Skeletal muscle satellite cell (primary cell): ENCODE results near the gene ACTG1.

Source experiments
- H3K27me3 ChIP-seq: 2 replicates; pipeline ENCODE4 v1.7.0; 2013; ENCODE audit warnings: low read length; ENCODE audit not compliant: control insufficient read depth, insufficient read depth
- H3K36me3 ChIP-seq: 2 replicates; pipeline ENCODE4 v1.7.0; 2013; ENCODE audit warnings: mild to moderate bottlenecking, control low read depth, low read length; ENCODE audit not compliant: insufficient read depth
- H3K4me1 ChIP-seq: 2 replicates; pipeline ENCODE4 v1.7.0; 2013; ENCODE audit warnings: low read length; ENCODE audit not compliant: control insufficient read depth, insufficient read depth
- H3K4me2 ChIP-seq: 2 replicates; pipeline ENCODE4 v1.7.0; 2013; ENCODE audit warnings: mild to moderate bottlenecking, low read length
- H3K4me3 ChIP-seq: 2 replicates; pipeline ENCODE4 v1.7.0; 2013; ENCODE audit warnings: low read length
- H3K9ac ChIP-seq: 2 replicates; pipeline ENCODE4 v1.7.0; 2013; ENCODE audit warnings: mild to moderate bottlenecking, low read depth, low read length, moderate library complexity
- H3K9me3 ChIP-seq: replicated peaks from 2 replicates; pipeline ENCODE4 v1.7.0; 2013; ENCODE audit warnings: mild to moderate bottlenecking, control low read depth, low read length

The ACTG1 gene

DNA sequence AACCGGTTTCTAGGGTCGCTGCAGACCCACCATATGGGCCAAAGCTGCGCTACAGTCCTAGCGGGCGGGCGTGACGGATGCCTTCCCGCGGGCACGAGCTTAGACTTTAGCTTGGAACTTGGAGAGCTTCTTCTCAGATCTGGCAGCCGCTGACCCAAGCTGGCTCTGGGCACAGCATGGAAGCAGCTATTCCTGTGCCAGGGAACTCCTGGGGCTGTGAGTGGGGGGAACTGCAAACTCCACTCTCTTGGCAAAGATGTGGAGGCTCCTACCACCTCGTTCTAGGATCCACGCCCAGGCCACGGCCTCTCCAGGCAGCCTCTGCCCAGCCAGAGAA is 30.7 kb upstream of the ACTG1 start:
- no peak overlapping the region for H3K9ac ChIP-seq

DNA sequence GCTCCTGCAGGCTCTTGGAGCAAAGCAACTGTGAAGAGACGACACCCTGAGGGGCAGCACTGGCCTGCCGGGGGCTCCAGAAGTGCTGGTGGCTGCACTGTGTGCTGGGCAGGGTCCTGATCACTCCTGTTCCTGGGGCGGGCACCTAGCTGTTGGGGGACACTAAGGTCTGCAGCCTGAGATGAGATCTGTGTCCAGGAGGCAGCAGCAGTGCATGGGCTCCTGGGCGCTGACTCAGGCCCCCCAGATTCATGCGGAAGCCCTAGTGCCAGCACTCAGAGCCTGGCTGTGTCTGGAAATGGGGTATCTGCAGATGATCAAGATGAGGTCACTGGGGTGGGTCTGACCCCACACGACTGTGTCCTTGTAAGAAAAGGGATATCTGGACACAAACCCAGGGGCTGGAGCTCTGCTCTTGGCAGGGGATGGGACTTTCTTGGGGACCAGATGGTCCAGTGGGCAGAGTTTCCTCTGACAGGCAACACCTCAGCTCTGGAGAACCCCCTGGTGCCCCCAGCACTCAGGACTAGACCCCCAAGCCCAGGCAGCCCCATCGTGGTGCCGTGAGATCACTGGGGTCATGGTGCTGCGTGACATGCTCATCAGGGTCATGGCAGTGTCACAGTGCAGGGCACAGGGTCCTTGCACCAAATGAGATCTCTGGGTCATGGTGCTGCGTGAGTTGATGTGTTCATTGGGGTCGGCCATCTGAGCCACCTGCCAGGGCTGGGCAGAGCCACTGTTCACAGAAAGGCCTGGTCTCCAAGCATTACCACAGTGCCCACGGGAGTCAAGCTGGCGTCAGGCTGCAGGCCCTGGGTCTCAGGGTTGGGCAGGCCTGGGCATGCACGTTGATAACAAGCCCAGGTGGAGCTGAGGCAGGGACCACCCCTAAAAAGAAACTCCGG is 30.1 kb upstream of the ACTG1 start:
- Histone ChIP-seq H3K4me3 (no peak overlapping the region), H3K9ac (no peak overlapping the region), H3K9me3 (no peaks in the 10 kb centered on the region), H3K4me1 (no peaks in the 10 kb centered on the region), H3K27me3 (no peaks in the 10 kb centered on the region), H3K36me3 (peaks cover 63% of the 10 kb centered on the region), H3K4me2 (no peak overlapping the region)

More for the DNA sequence above, 30.7 kb upstream of the ACTG1 start:
- Histone ChIP-seq H3K4me3 (no peak overlapping the region), H3K9me3 (no peaks in the 10 kb centered on the region), H3K4me1 (no peaks in the 10 kb centered on the region), H3K4me2 (no peak overlapping the region), H3K36me3 (peaks cover 65% of the 10 kb centered on the region), H3K27me3 (no peaks in the 10 kb centered on the region)

DNA sequence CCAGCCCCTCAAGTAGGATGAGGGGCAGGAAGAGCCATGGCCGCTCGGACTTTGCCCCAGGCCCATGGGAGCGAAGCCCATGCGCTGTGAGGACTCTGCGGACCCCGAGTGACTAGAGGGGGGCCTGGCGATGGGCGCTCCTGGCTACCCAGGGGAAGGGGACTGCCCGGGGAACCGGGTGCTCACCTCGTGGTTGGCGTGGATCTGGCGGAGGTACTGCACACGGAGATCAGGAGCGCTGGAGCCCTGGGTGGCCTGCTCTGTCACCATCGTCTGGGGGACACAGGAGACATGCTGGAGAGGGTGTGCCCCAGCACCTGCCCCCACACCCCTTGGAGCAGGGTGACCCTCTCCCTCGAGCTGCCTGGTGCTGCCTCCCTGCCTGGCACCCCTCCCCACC is 28.5 kb upstream of the ACTG1 start:
- H3K9ac ChIP-seq, result no peak overlapping the region
- no peaks in the 10 kb centered on the region for H3K9me3 ChIP-seq
- peaks cover 13% of the 10 kb centered on the region for H3K27me3 ChIP-seq
- H3K36me3 ChIP-seq, result peaks cover 52% of the 10 kb centered on the region
- no peak overlapping the region for H3K4me2 ChIP-seq
- H3K4me3 ChIP-seq, result no peak overlapping the region
- H3K4me1 ChIP-seq, result no peaks in the 10 kb centered on the region

DNA sequence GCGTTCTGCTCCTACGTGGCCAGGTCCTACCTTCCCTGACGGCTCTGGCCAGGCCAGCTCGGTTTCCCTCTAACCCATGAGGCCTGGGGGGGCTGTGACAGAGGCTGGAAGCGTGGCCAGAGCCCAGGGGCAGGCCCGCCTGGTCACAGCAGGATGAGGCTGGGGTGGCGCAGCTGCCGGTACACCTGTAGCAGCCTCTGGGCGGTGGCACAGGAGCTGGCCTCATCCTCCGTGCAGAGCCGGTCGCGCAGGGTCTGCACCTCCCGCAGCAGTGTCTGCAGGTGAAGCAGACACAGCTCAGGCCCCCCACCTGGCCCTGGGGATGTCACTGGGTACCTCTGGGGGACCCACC is 28.1 kb upstream of the ACTG1 start:
- Histone ChIP-seq H3K4me1 (no peaks in the 10 kb centered on the region), H3K36me3 (peaks cover 47% of the 10 kb centered on the region), H3K27me3 (peaks cover 17% of the 10 kb centered on the region), H3K4me2 (no peak overlapping the region), H3K9ac (no peak overlapping the region), H3K9me3 (no peaks in the 10 kb centered on the region), H3K4me3 (no peak overlapping the region)

DNA sequence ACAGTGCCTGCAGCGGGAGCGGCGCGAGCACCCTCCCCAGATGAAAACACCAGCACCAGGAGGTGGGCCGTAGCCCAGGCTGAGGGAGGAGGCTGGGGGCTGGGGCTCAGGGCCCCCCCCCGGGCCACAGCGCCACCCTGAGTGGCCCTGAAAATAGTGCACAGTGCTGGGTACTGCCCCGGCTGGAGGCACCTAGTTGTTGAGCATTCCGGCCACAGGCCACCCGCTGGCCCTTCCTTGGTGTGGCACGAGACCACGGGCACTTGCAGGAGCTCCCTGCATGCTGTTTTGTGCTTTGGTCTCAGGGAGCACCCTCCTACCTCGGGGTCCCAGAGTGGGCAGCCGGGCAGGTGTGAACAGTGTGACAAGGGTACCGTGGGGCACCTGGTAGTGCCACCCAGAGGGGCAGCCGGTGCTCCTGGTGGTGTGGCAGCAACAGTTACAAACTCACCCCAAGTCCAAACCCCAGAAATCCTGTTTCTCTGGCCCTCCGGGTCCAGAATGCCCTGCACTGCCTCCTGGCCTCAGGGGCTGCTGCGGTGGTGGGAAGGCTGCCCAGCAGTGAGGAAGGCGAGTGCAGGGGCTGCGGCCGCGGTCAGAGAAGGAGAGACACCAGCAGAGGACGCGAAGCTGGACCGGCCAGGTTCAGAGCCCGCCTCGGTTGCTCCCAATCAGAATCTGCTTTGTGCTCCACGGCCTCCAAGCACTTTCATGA is 27.5 kb upstream of the ACTG1 start:
- no peak overlapping the region for H3K4me3 ChIP-seq
- H3K9ac ChIP-seq, result no peak overlapping the region
- H3K9me3 ChIP-seq, result no peaks in the 10 kb centered on the region
- H3K36me3 ChIP-seq, result peaks cover 42% of the 10 kb centered on the region
- H3K4me1 ChIP-seq, result no peaks in the 10 kb centered on the region
- peaks cover 17% of the 10 kb centered on the region for H3K27me3 ChIP-seq
- H3K4me2 ChIP-seq, result no peak overlapping the region

DNA sequence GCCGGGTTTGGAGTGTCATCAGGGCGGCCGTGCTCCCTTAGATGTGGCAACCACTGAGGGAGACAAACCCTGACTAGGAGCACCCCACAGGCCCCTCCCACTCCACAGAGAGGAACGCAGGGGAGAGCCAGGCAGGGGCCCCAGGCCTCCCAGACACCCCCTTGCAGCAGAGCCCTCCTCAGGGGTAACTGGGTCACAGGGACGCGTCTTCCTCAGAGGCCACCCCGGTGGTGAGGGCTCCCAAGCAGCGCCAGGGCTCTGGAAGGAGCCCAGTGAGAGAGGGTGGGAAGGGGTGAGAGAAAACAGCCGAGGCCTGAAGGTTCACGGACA is 26.9 kb upstream of the ACTG1 start:
- H3K4me2 ChIP-seq, result no peak overlapping the region
- peaks cover 38% of the 10 kb centered on the region for H3K36me3 ChIP-seq
- no peak overlapping the region for H3K9ac ChIP-seq
- H3K4me3 ChIP-seq, result no peak overlapping the region
- H3K9me3 ChIP-seq, result no peaks in the 10 kb centered on the region
- peaks cover 17% of the 10 kb centered on the region for H3K27me3 ChIP-seq
- no peaks in the 10 kb centered on the region for H3K4me1 ChIP-seq

DNA sequence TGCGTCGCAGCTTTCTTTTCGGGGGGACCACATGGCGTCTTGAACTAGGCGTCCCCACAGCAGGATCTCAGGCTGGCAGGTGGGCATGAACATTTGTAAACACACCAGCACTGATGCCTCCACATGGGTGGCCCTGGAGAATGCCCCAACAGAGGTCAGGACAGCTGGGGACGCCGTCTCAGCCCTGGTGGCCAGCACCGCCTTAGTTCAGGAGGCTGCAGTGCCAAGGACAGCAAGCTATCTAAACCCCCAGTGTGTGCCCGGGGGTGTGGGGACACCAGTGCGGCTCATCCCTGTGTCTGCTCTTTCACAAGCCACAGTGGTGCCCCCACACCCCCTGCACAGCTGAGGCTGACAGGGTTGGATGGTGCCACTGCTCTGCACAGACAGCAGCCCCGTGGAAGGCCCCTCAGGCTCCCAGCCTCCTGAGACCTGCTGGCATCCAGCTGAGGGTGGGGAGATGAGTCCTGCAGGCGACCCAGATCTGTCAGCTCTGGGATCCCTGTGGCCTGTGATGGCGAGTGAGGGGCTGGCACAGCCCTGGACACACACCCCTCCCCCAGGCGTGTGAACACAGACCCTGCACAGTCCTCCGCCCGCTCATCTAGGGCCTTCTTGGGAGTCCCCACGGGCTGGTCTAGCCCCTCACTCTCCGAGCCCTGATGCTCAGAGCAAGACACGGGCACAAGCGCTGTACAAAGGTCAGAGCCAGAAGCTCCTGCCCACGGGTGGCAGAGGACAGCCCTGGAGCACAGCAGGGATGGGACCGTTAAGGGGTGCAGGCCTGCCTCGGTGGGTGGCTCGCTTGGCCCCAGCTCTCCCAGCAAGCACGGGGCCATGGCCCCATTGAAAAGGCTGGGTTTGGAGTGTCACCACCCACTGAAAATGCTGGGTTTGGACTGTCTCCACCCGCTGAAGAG is 26.3 kb upstream of the ACTG1 start:
- H3K4me3 ChIP-seq, result no peak overlapping the region
- peaks cover 32% of the 10 kb centered on the region for H3K36me3 ChIP-seq
- no peak overlapping the region for H3K4me2 ChIP-seq
- peaks cover 3% of the 10 kb centered on the region for H3K4me1 ChIP-seq
- no peak overlapping the region for H3K9ac ChIP-seq
- H3K9me3 ChIP-seq, result no peaks in the 10 kb centered on the region
- peaks cover 17% of the 10 kb centered on the region for H3K27me3 ChIP-seq

DNA sequence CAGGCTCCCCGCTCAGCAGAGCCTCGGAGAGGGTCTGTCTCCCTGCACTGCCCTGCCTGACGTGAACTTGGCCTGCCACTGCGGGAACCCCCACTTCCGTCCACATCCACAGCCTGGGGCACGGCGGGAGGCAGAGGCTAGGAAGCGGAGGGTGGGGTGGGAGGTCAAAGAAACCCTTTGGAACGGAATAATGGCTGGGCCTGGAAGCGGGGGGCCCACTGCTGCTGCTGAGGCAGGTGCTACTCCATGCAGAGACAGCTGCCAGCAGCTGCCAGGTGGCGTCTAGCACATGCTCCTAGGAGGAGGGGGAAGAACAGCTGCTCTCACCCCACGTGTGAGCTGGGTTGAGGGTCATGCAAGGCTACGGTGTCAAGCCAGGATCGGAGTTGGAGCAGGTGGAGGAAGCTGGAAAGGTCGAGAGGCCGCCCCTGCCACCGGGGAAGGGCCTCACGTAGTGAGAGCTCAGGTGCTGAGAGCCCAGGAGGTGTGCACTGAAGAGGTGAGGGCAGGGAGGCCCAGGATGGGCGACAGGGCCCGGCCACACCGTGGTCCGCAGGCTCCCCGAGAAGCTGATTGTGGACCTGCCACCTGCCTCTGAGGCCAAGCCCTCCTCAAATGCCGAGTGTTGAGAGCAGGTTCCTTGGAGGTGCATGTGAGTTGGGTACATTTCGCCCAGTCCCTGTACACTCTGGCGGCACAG is 25.4 kb upstream of the ACTG1 start:
- Histone ChIP-seq H3K9ac (no peak overlapping the region), H3K4me2 (no peak overlapping the region), H3K27me3 (peaks cover 17% of the 10 kb centered on the region), H3K4me3 (no peak overlapping the region), H3K4me1 (peaks cover 5% of the 10 kb centered on the region), H3K36me3 (peaks cover 24% of the 10 kb centered on the region), H3K9me3 (no peaks in the 10 kb centered on the region)

DNA sequence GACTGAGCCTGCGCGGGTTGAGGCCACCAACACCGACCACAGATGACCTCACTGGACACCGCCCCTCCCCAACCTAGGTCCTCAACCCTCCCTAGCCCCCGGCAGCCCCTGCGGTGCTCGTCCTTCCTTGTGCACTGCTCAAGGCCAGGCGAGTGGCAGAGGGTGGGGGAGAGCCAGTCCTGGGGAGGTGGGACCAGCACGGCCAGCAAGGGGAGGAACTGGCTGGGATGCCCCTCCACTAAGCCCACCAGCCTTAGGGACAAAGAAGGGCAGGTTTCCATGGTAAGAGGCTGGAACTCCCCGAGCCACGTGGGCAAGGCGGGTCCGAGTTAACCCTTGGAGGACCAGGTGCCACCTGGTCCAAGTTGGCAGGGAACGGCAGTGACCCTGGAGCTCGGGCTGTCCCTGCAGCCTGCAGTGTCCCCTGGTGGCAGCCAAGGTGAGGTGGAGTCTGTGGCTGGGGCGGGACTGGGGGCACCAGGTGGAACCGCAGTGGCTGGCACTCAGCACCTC is 24.8 kb upstream of the ACTG1 start:
- Histone ChIP-seq H3K4me3 (no peak overlapping the region), H3K4me1 (peaks cover 5% of the 10 kb centered on the region), H3K27me3 (peaks cover 17% of the 10 kb centered on the region), H3K36me3 (peaks cover 18% of the 10 kb centered on the region), H3K4me2 (no peak overlapping the region), H3K9me3 (no peaks in the 10 kb centered on the region), H3K9ac (no peak overlapping the region)

DNA sequence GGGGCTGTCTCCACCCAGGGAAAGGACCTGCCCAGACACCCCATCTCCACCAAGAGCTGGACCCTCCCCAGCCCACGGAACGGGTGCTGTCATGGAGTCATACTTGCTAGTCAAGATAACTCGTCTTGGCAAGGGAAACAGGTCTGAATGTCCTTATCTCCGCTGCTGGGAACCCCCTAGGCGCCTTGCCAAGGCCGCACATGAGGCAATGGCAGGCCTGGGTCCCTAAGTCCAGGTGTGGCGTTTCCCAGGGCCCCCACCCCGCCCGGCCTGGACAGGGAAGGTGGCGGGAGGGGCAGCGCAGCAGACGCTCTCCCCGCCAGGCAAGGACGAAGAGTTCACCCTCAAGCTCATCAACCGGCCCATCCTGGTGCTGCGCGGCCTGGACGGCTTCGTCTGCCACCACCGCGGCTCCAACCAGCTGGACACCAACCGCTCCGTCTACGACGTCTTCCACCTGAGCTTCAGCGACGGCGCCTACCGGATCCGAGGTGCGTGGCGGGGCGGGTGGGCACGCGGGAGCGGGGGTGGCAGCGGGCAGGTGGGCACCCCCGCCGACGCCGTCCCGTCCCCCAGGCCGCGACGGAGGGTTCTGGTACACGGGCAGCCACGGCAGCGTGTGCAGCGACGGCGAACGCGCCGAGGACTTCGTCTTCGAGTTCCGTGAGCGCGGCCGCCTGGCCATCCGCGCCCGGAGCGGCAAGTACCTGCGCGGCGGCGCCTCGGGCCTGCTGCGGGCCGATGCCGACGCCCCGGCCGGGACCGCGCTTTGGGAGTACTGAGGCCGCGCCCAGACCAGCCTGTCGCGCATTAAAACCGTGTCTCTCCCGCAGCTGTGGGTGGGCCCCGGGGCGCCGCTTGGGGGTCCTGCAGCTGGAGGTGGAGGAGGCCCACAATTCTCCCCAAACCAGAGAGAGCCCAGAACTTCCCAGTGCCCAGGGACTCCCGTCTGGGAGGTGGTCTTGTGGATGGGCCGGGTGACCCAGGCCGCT is 24.0 kb upstream of the ACTG1 start:
- Histone ChIP-seq H3K27me3 (peaks cover 17% of the 10 kb centered on the region), H3K36me3 (peaks cover 16% of the 10 kb centered on the region), H3K4me1 (peaks cover 5% of the 10 kb centered on the region), H3K4me2 (no peak overlapping the region), H3K9ac (no peak overlapping the region), H3K4me3 (no peak overlapping the region), H3K9me3 (no peaks in the 10 kb centered on the region)
